Hepatocyte (in vitro differentiated cells): ENCODE measurements around the gene ZNF607. TPM values are rescaled to one million over a fixed set of nuclear protein-coding genes. Genes with fewer than 3 reads are reported as not detected.

Experiments used
- DNase-seq: peaks from one replicate; pipeline ENCODE4 v3.0.0-alpha.2; 2016; ENCODE audit warnings: low spot score
- H2AFZ ChIP-seq: fragments of 200-600 bp; sonication (generic); 2 replicates; pipeline ENCODE4 v1.6.0; 2016; ENCODE audit warnings: antibody characterized with exemption, mild to moderate bottlenecking
- H3K27ac ChIP-seq: fragments of 200-600 bp; sonication (generic); 2 replicates; pipeline ENCODE4 v1.5.1; 2016; ENCODE audit warnings: mild to moderate bottlenecking
- H3K27me3 ChIP-seq: fragments of 200-600 bp; sonication (generic); 2 replicates; pipeline ENCODE4 v1.6.1; 2016
- H3K36me3 ChIP-seq: fragments of 200-600 bp; sonication (generic); replicated peaks from 2 replicates; pipeline ENCODE4 v1.5.1; 2016; ENCODE audit warnings: low read depth; ENCODE audit not compliant: insufficient read depth
- H3K4me1 ChIP-seq: fragments of 200-600 bp; sonication (generic); 2 replicates; pipeline ENCODE4 v1.5.1; 2016; ENCODE audit warnings: mild to moderate bottlenecking, moderate library complexity; ENCODE audit not compliant: insufficient read depth
- H3K4me2 ChIP-seq: fragments of 200-600 bp; sonication (generic); 2 replicates; pipeline ENCODE4 v1.6.0; 2016
- H3K4me3 ChIP-seq: fragments of 200-600 bp; sonication (generic); 2 replicates; pipeline ENCODE4 v1.5.1; 2016; ENCODE audit warnings: mild to moderate bottlenecking
- H3K79me2 ChIP-seq: fragments of 200-600 bp; sonication (generic); 2 replicates; pipeline ENCODE4 v1.6.0; 2017; ENCODE audit warnings: mild to moderate bottlenecking
- H3K9me2 ChIP-seq: fragments of 200-600 bp; sonication (generic); replicated peaks from 2 replicates; pipeline ENCODE4 v1.6.0; 2017; ENCODE audit warnings: mild to moderate bottlenecking; ENCODE audit not compliant: insufficient read depth
- H3K9me3 ChIP-seq: fragments of 200-600 bp; sonication (generic); 2 replicates; pipeline ENCODE4 v1.5.1; 2016; ENCODE audit warnings: low read depth, mild to moderate bottlenecking
- H4K20me1 ChIP-seq: fragments of 200-600 bp; sonication (generic); 2 replicates; pipeline ENCODE4 v1.6.0; 2016; ENCODE audit warnings: mild to moderate bottlenecking; ENCODE audit not compliant: insufficient read depth, poor library complexity, severe bottlenecking
- CTCF ChIP-seq: fragments of 200-600 bp; sonication (generic); IDR thresholded peaks from 2 replicates; pipeline ENCODE4 v1.5.1; 2016; ENCODE audit warnings: antibody characterized with exemption, mild to moderate bottlenecking; ENCODE audit not compliant: poor library complexity
- EZH2 ChIP-seq: fragments of 200-600 bp; sonication (generic); IDR thresholded peaks from 2 replicates; pipeline ENCODE4 v1.6.1; 2016; ENCODE audit warnings: antibody characterized with exemption, mild to moderate bottlenecking, borderline replicate concordance
- EZH2phosphoT487 ChIP-seq: fragments of 200-600 bp; sonication (generic); IDR thresholded peaks from one replicate; pipeline ENCODE4 v1.6.1; 2018; ENCODE audit warnings: antibody characterized with exemption, mild to moderate bottlenecking, low read depth, moderate library complexity; ENCODE audit not compliant: unreplicated experiment, severe bottlenecking
- WGBS: methylation state at CpG from one replicate; pipeline ENCODE4 v1.1.6; 2016; ENCODE audit warnings: low lambda C conversion rate; ENCODE audit errors: missing lambda C conversion rate; 5-methylcytosine and 5-hydroxymethylcytosine counted together
- polyA plus RNA-seq: library from polyadenylated mRNA; unstranded; fragments of >200 nt; fragmentation: Nextera tagmentation; extraction: Ambion mirVana; gene quantifications from 2 replicates; pipeline ENCODE4 v1.2.1, GENCODE V29; 2016
- total RNA-seq: library from RNA; depleted of rRNA; stranded (reverse); fragments of >200 nt; gene quantifications from 2 replicates; pipeline ENCODE4 v1.2.3, GENCODE V29; 2014

ZNF607 gene
- total and polyA plus RNA-seq, 2 experiments from 2014 or later = 2.3 to 4.8 TPM

- TF ChIP-seq CTCF = no peak
- TF ChIP-seq EZH2phosphoT487 = no peak
- TF ChIP-seq EZH2 = no peak
- H3K79me2 ChIP-seq = peaks cover 5% of the 10 kb centered on the region
- H3K4me2 ChIP-seq = no peak overlapping the region
- H3K4me1 ChIP-seq = no peaks in the 10 kb centered on the region
- H2AFZ ChIP-seq = no peak overlapping the region
- no peak overlapping the region for H3K4me3 ChIP-seq
- no peaks in the 10 kb centered on the region for H3K27me3 ChIP-seq
- H3K9me2 ChIP-seq = no peaks in the 10 kb centered on the region
- 88% methylated on average over 3 of the region's 3 CpGs for WGBS
- H3K9me3 ChIP-seq = peaks cover 6% of the 10 kb centered on the region
- no peak overlapping the region for H3K27ac ChIP-seq
- no peaks in the 10 kb centered on the region for H4K20me1 ChIP-seq
- H3K36me3 ChIP-seq = peaks cover 13% of the 10 kb centered on the region
- no peak for DNase-seq
Observed at GRCh38 chr19:37695144-37695899, 24.2 kb downstream of the ZNF607 start.

GRCh38 chr19:37692956-37693620, 26.5 kb downstream of the ZNF607 start:
- Histone ChIP-seq H3K27ac (no peak overlapping the region), H3K4me2 (peak overlapping the region; percentile 82), H2AFZ (no peak overlapping the region), H3K27me3 (no peaks in the 10 kb centered on the region), H3K79me2 (peaks cover 5% of the 10 kb centered on the region), H3K4me3 (no peak overlapping the region), H3K9me2 (no peaks in the 10 kb centered on the region), H3K9me3 (no peaks in the 10 kb centered on the region), H3K4me1 (no peaks in the 10 kb centered on the region), H3K36me3 (no peaks in the 10 kb centered on the region), H4K20me1 (no peaks in the 10 kb centered on the region)
- TF ChIP-seq CTCF = no peak
- no peak for TF ChIP-seq EZH2phosphoT487
- no peak for DNase-seq
- WGBS = 79% methylated on average over 11 of the region's 11 CpGs

GRCh38 chr19:37691881-37692504, 27.6 kb downstream of the ZNF607 start:
- no peaks in the 10 kb centered on the region for H3K9me2 ChIP-seq
- peak; percentile 90 for DNase-seq
- H3K36me3 ChIP-seq = no peaks in the 10 kb centered on the region
- no peaks in the 10 kb centered on the region for H3K4me1 ChIP-seq
- peaks cover 5% of the 10 kb centered on the region for H3K79me2 ChIP-seq
- H3K4me3 ChIP-seq = peak overlapping the region; percentile 37
- H2AFZ ChIP-seq = peak overlapping the region; percentile 85
- H3K27me3 ChIP-seq = no peaks in the 10 kb centered on the region
- peak overlapping the region; percentile 82 for H3K4me2 ChIP-seq
- TF ChIP-seq EZH2phosphoT487 = no peak
- TF ChIP-seq EZH2 = no peak
- TF ChIP-seq CTCF = no peak
- H3K27ac ChIP-seq = peak overlapping the region; percentile 67
- H4K20me1 ChIP-seq = no peaks in the 10 kb centered on the region
- WGBS = 2% methylated on average over 48 of the region's 48 CpGs
- H3K9me3 ChIP-seq = no peaks in the 10 kb centered on the region
